NCI-H1930 (cell line): ENCODE results near the gene BTBD2.
A peak's percentile ranks its signal among the peaks of the same experiment; 100 is the strongest.

Source experiments
- DNase-seq, 2 experiments: peaks; one replicate each; lab custom pipeline; 2025; lab: John Stamatoyannopoulos, UW

Gene BTBD2

DNA sequence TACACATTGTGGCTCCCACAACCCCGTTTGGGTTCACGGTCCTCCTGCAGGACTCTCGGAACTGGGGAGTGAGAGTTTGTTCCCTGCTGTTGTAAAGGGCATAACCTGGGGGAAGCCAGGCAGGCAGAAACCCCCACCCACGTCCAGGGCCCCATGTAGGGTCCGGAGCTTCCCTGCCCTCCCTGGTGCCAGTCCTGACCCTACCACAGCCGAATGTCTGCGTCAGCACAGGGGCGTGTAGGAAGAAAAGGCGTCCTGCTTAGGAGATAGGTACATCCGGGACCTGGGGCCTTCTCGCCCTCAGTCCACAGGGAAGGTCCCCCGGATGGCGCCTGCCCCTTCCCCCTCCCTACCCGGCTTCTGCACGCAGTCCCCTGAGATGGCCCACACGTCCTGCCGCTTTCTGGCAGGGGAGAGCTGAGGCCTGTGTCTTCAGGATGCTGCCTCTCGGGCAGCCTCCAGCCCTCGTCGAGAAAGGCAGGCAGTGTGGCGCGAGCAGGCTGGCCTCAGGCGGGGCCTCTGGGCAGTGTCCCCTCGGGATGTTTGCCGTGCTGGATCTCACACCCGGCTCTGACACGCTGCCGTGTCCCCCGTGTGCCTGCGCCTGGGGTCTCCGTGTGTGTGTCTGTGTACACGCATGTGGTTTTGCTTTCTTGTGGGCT, 55.5 kb downstream of the BTBD2 start:
- DNase-seq: no peak

DNA sequence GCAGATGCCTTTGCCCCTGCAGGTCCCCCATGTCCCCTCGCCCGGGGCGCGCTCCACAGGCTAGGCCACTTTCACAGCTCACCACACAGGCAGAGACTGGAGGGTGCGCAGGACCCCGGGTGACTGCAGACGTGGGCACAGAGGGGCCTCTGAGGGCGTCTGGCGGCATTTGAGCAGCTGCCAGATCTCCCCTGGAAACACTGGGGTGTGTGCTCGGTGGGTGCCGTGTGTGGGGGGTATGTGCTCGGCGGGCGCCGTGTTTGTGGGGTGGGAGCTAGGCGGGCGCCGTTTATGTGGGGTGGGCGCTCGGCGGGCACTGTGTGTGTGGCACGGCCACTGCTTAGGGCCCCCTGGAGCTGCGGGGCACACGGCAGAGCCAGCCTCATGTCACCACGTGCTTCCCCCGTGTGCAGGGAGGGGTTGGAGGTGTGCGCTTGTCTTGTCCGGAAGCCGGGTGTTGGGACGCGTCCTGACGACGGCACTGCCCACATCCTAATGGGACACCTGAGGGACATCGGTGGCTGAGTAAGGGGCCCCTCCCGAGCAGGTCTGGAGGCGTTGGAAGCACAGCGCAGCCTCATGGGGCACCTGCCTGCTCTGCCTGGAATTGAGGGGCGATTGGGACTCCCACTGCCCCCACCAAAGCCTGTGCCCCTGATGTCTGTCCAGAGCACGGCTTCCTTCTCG, 57.8 kb downstream of the BTBD2 start:
- DNase-seq: no peak

DNA sequence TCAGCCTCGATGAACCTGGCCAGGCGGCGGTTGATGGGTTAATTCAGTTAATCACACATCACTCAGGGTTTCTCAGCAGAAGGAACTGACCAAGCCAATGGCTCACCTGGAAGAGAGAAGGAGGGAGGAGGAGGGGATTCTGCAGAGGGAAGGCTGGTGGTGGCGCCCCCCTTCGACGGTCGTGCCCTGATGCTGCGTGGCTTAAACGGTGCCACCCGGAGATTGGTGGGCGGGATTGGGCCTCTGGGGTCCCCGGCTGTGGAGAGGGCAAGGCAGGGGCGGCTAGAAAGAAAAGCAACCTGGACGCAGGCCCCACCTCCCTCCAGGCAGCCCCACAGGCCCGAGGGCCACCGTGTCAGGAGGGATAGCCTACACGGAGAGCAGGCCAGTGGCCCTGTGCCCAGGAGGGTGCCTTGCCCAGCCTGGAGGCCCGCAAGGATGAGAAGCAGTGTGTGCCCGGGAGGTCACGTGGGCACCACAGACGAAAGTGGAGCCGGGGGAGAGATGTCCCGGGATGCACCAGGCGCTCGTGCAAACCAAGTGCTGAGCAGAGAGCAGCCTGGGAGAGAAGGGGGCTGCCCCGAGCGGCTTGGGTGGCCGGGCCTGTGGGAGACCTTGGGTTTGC, 58.5 kb downstream of the BTBD2 start:
- no peak for DNase-seq

DNA sequence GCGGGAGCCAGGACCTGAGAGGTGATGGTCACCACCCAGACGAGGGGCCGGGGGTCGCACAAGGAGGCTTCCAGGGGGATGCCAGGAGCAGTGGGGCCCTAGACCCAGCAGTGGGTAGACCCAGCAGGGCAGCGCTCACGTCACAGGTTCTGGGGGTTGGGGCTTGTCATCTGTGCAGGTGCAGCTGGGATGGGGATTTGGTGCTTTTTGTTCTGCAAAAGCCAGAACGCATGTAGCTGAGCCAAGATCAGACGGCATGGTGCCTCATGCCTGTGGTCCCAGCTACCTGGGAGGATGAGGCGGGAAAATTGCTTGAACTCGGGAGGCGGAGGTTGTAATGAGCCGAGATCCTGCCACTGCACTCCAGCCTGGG, 59.4 kb downstream of the BTBD2 start:
- no peak for DNase-seq

DNA sequence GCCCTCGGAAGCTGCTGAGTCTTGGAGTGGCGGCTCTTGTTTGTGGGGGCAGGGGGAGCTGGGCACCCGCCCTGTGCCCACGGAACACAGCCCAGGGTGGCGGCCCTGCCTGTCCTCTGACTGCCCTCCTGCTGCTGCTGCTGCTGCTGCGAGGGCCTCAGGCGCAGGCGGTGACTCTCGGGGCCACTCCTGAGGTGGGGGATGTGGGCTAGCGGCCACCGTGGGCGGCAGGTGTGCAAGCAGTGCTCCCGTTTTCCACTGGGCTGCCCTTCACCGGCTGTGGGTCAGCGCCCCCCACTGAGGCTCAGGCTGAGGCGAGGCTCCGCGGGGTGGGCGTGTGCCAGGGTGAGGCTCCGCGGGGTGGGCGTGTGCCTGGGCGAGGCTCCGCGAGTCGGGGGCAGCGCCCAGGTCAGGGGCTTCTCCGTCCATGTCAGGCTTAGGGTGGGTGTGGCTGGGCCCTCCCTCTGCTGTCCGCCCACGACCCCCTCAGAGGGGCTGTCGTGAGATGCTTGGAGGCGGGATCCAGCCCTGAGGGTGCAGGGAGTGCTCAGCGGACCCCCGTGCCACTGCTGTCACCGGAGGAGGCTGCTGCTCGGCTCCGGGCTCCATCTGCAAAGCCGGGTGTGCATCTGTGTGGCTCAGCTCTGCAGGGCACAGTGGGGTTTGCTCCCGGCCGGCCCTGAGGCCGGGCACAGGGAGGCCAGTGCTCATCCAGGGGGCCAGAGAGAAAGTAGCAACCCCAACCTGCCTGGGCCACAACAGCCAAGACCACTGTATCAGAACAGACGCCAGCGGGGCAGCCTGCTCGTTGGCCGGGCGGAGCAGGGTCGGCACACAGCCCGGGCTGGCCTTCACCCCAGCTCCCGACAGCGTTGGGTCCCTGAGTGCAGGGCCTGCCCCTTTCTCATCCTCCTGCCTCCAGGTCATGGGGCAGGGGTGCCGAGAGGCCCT, 60.1 kb downstream of the BTBD2 start:
- no peak for DNase-seq

DNA sequence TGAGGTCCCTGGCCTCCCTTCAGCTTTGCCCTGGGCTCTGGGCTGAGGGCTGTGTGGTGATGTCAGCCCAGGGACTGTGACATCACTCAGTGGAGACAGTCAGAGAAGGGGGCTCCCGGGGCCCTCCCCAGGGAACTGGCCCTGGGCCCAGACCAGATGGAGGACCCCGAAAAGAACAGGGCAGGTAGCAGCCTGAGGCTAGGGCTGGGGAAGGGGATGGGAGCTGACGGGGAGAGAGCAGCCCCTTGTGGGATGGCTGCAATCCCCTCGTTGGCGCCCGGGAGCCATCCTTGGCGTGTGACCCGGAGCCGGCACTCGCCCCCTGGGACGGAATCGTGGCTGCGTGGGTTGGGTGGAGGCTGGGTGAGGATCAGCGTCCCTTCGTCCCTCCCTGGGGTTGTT, 61.0 kb downstream of the BTBD2 start:
- DNase-seq: no peak

DNA sequence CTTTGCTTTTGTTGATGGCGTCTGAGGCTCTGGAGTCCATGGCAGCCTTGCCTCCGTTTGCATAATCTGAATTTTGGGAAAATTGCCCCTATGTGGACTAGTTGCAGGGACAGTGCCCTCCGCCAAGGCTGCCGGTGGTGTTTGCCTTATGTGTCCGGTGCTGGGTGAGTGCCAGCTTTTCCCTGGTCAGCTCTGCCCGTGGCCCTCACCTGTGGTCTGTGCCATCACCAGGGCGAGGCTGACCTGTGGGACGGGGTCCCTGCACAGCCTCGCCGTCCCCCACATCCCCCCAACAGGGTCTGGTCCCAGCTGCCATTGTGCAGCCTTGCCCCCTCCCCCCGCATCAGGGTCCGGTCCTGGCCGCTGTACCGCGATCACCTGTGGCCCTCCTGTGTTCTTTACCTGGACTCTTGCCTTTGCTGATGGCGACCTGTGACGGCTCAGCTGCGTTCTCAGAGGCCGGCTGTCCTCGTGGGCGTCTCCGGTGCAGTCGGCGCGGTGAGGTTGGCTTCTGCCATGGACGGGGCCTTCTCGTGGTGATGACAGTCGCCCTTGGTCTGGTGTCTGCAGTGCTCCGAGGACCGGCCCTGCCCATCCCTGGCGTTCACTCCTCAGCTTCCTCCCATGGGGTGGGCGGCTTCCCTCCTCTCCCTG, 61.9 kb downstream of the BTBD2 start:
- no peak for DNase-seq

DNA sequence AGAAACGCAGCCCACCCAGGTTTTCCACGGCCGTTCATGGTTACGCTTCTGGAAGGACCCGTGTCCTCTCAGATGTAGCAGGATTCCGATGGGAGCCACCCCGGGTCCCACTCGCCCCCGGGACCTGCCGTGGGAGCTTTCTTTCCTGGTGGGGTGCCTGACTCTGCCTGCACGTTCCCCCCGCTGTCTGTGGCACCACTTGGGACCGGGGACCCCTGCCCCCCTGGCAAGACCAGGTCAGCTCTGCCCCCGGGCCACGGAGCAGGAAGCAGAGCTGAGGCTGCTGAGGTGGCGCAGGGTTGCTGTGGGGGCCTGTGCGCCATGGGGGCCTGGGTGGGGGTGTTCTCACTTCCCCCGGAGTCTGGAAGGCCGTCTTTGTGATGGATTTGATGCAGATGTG, 62.5 kb downstream of the BTBD2 start:
- no peak for DNase-seq

DNA sequence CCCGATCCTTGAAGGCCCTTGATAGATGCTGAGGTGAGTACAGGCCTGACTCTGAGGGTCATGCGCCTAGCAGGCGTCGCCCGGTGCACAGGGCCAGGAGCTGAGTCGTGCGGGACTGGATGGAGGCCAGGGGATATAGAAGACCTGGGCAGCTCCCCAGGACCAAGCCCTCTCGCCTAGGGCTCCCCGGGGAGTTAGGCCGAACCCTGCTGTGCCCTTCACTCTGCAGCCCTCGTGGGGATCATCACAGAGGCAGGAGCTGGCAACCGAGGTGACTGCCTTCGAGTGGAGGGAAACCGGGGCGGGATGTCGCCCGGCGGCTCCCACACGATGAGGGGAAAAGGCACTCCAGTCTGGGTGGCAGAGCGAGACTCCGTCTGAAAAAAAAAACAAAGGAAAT, 62.9 kb downstream of the BTBD2 start:
- no peak for DNase-seq

DNA sequence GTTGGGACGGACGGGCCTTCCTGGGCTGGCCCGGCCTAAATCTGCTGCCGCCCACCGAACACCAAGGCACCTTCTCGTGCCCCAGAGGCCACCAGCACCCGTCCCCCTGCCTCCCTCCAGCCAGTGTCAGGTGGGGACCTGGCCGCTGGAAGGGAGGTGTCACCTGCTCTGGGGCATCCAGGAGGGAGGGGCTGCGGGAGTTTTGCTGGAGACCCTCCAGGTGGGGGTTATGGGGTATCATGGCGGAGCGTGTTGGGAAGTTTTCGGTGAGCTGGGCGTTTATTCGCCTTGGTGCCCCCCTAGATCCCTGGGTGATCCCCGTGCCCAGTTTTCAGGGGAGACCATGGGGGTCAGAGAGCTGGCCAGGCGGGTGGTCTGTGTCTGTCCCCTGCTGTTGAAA, 64.9 kb downstream of the BTBD2 start:
- no peak for DNase-seq

DNA sequence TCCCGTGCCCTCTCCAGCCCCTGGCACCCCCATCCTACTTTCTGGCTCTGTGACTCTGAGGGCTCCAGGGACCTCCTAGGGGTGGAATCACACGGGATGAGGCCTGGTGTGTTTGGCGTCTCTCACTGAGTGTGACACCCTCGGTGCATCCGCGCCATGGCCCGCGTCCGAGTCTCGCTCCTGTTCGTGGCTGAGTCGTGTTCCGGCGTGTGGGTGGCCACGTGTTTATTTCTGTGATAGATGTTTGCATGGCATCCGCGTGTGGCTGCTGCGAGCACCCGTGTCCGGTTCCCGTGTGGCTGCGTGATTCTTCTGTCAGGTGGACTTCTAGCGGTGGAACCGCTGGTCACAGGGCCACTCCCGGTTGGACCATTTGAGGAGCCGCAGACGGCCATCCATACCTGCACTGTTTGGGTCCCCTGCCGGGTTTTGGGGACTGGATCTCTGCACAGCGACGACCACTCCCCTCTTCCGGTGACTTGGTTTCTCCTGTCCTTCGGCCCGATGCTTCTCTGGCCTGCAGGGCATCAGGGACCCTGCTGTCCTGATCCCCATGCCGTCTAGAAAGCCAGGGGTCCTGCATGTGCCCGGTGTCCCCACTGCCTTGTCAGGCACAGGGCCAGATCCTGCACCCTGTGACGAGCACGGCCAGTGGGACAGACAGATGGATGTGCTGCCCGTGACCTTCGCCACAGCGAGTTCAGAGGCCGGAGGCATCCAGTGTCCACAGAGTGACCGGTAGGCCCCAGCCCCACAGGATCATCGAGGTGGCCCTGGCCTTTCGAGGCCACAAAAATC, 66.0 kb downstream of the BTBD2 start:
- DNase-seq: no peak

DNA sequence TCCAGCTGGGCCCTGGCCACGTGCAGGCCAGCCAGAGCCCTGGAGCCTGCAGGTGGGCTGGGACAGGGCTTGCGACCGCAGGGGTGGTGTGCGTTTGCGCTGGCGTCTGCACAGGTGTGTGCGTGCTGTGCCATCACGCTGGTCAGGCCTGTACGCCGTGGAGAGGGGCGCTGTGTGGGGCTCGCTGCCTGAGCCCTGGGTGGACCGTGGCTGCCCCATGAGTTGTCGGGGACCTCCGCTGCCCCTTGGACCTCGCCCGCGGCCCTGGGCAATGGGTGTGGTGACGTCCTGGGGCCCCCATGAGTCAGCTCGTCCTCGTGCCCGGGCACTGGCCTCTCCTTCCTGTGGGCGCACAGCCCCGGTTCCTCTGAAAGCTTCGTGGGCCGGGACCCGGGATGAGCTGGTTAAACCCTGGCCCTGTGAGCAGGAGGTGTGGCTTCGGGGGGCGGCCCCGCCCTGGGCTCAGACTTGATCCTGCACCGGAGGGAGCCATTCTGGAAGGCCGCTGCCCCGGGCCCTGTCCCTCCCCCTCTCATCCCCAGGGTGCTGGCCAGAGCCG, 67.8 kb downstream of the BTBD2 start:
- DNase-seq: no peak

DNA sequence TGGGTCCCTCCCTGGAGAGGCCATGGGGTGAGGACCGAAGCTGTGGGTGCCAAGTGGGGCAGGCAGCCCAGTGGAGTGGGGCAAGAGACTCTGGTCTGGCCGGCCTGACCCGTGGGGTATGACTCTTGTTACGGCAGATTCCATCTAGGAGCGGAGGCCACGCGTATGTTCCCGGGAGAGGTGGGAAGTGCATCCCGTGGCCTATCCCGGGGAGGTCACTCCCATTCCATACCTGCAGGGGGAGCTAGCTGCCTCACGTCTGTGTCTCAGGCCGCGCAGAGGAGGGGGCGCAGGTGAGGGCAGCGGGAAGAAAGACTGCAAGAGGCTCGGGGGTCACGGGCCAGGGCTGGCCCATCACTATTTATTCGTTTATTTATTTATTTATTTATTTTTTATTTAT, 69.6 kb downstream of the BTBD2 start:
- DNase-seq: peak in 1 of 2 experiments; percentile 15

DNA sequence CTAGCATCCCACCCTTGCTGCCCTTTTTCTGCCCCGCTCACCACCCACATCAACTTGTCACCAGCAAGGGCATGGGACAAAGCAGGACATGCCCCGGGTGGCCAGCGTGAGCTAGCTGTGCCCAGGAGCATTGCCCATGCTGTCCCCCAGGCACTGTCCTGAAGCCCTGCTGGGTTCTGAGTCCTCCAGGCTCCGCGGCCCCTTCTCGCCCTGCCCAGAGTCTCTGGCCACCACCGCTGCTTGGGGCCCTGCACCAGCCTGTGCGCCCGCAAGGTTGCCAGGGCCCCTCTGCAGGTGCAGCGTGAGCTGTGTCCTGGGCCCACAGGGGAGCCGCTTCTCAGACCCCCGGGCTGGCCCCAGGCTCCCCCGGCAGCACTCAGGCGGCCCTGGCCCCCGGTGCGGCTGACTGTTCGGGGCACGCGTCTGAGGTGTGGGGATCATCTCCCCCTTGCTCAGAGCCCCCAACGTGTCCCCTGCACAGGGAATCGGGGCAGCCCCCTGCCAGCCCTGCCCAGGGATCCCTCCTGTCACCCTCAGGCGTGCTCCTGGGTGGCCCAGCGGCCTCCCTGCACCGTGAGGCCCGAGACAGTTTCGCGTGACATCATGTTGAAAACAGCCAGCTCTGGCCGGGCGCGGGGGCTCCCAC, 70.5 kb downstream of the BTBD2 start:
- DNase-seq: no peak

DNA sequence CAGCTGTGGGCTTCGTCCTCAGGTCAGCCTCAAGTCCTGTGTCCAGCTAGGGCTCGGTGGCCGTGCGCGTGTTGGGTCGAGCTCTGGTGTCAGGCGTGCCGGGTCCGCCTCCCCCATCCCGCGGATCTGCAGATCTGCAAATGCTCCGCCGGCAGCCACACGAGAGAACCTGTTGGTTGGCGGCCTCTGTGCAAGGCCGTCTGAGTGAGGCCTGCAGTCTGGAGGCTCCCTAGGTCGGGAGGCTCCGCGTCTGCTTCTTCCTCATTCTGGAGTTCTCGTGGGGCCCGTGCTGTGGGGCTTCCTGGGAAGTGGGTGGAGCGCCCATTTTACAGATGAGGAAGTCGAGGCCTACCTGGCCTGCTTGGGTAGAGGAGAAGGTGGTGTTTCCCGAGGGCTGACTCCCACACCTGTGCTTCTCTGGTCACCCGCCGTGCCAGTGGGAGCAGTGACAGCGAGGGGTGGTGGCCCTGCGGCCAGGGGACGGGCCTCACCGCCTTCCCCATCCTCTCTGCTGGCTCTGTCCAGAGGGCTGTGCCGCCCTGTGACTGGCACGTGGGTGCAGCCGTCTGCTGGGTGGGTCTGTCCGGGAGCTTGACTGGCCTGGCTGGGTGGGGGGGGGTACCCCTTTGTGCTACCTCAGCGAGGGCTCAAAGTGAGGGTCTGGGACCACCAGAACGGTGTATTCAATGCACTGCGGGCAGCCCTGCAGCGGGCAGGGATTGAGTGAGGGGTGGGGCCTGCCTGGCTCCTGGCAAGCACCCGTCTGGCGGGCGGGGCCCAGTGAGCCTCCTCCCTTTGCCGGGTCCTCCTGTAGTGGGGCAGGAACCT, 71.2 kb downstream of the BTBD2 start:
- DNase-seq: no peak

DNA sequence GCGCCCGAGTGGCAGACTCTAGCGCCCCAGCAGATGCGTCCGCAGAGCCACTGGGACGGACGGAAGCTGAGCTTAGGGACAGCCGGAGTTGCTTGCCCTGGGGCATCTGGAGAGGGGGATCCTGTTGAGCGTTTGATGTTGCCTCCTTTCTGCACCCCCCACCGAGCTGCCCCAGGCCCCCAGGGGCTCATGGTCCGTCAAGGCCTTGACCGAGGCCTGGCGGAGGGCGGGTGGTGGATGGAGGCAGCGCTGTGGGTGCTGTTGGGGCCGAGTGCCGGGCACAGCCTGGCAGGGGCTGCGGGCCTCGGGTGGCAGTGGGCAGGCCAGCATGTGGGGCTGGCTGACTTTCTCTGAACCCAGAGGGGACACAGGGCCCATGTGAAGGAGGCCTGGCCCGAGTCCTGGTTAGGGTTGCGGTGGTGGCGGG, 71.8 kb downstream of the BTBD2 start:
- DNase-seq: no peak

DNA sequence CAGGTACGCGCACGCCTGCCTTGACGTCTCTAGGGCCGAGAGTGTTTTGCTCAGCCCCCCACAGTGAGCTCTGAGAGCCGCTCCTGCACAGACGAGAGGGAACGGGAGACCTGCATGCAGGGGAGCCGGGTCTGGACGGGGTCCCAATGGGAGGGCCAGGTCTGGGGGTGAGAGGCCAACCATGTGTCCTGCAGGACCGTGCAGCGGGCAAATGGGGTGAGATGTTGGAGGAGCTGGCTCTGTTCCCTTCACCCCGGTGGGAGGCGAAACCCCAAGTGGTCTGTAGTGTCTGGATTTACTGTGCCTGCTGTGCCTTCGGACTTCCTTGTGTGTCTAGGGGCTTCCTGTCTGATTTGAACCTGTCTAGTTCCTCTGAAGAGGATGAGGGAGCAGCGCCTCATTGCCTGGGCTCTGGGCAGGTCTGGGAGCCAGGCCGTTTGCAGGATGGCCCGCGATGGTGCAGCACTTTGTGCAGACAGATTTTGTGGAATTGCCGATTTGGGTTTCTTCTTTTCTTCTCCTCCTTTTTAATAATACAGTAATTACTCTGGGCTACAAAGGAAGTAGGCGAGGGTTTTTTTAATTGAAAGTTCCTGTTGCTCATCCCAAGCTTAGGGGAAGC, 72.5 kb downstream of the BTBD2 start:
- DNase-seq: no peak

DNA sequence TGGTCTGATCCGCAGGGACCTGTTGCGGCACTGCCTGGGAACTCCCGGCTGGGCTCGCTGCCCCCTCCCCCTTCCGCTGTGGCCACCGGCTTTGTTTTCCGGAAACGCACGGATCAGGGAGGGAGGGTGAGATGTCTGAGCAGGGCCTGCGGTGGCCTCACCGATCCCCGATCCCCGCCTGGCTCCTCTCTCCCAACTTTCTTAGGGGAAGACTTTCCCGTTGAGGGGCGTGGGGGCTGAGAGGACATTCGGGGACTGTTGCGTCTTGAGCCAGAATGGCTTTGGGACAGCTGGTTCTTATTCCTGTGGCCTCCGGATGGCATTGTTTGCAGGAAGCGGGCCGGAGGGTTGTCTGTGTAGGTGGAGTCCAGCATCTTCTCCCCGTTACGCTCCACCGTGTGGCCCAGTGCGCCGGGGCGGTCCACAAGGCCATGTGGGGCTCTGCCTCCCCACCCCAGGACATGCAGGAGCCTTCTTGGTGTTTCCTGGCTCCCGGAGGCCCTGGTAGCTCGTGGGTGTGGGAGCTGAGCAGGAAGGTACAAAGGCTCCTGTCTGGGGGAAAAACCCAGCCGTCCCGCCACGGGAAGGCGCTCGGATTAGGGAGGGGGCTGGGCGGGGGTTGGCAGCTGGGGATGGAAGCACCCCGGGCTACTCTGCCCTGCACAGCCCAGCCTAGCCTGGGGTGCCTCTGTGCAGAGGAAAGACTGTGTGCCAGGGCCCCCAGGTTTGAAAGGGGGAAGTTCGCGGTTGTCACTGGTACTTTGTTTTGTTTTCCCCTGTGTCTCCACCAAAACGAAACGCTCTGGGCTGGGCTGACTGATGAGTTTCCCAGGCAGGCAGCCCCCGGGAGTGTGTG, 73.2 kb downstream of the BTBD2 start:
- peak in 1 of 2 experiments; percentile 9 for DNase-seq
